DND-41 (cell line): ENCODE data around the gene ERG28.

Source experiments
- ATAC-seq: fragments of 200-7000 bp; cut with Tn5 transposase; 3 replicates; pipeline ENCODE4 v1.9.1; 2021; ENCODE audit warnings: low read depth; ENCODE audit not compliant: insufficient read depth
- DNase-seq: peaks from one replicate; pipeline ENCODE4 v3.0.0-alpha.2; 2020
- H2AFZ ChIP-seq: 2 replicates; pipeline ENCODE4 v1.6.0; 2012; ENCODE audit warnings: low read depth, low read length
- H3K27ac ChIP-seq: 2 replicates; pipeline ENCODE4 v1.5.1; 2012; ENCODE audit warnings: low read length, inconsistent platforms
- H3K27me3 ChIP-seq: fragments of 200-600 bp; sonication (generic); 2 replicates; pipeline ENCODE4 v1.6.0; 2012; ENCODE audit warnings: low read length, mild to moderate bottlenecking, inconsistent platforms; ENCODE audit not compliant: insufficient read depth, poor library complexity
- H3K36me3 ChIP-seq: 2 replicates; pipeline ENCODE4 v1.5.1; 2012; ENCODE audit warnings: low read length, inconsistent platforms; ENCODE audit not compliant: insufficient read depth
- H3K4me1 ChIP-seq: 2 replicates; pipeline ENCODE4 v1.5.1; 2012; ENCODE audit warnings: mild to moderate bottlenecking, low read length; ENCODE audit not compliant: insufficient read depth
- H3K4me2 ChIP-seq: 2 replicates; pipeline ENCODE4 v1.6.0; 2012; ENCODE audit warnings: mild to moderate bottlenecking, moderate library complexity, low read length, inconsistent platforms; ENCODE audit not compliant: insufficient read depth
- H3K4me3 ChIP-seq, 2 experiments: fragments of 200-600 bp in 1 of 2; shearing (Covaris generic) in 1 of 2; 2 replicates each; pipeline ENCODE4 v1.5.1; 2012 to 2016; ENCODE audit warnings: inconsistent platforms in 2 of 2, low read length in 2 of 2, mild to moderate bottlenecking in 2 of 2, low read depth in 1 of 2, moderate library complexity in 1 of 2
- H3K79me2 ChIP-seq: 2 replicates; pipeline ENCODE4 v1.6.0; 2012; ENCODE audit warnings: low read length, inconsistent platforms; ENCODE audit not compliant: insufficient read depth
- H3K9ac ChIP-seq: 2 replicates; pipeline ENCODE4 v1.6.0; 2012; ENCODE audit warnings: low read depth, mild to moderate bottlenecking, inconsistent platforms, low read length, moderate library complexity
- H3K9me3 ChIP-seq: 2 replicates; pipeline ENCODE4 v1.5.1; 2012; ENCODE audit warnings: low read length, moderate library complexity, mild to moderate bottlenecking, inconsistent platforms; ENCODE audit not compliant: insufficient read depth, severe bottlenecking
- H4K20me1 ChIP-seq: 2 replicates; pipeline ENCODE4 v1.6.0; 2012; ENCODE audit warnings: low read length; ENCODE audit not compliant: insufficient read depth
- CTCF ChIP-seq: IDR thresholded peaks from 2 replicates; pipeline ENCODE4 v1.5.1; 2012; ENCODE audit warnings: borderline replicate concordance, low read length, moderate library complexity, mild to moderate bottlenecking; ENCODE audit not compliant: poor library complexity, severe bottlenecking; ENCODE audit errors: extremely low read depth
- EZH2 ChIP-seq: IDR thresholded peaks from 3 replicates; pipeline ENCODE4 v1.6.1; 2012; ENCODE audit warnings: borderline replicate concordance, low read depth, mild to moderate bottlenecking, moderate library complexity, low read length, inconsistent platforms; ENCODE audit not compliant: severe bottlenecking

The ERG28 gene

DNA sequence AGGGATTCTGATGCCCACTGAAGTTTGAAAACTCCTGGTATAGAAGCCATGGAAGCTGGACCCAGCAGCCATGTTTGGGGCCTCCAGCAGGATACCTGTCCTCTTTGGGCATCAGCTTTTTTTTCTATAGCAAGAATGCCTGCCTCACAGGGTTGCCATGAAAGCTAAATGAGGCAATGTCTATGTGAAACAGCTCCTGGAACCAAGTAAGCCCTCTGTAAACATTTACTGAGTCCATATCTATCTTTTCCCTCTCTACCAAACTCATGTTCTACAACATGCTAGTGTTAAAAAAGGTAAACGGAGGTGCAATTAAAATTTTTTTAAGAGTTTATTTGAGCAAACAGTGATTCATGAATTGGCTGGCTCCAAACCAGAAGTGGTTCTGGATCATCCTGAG, 53.6 kb downstream of the ERG28 start:
- H3K27me3 ChIP-seq: peaks cover 29% of the 10 kb centered on the region
- H3K36me3 ChIP-seq: no peaks in the 10 kb centered on the region
- DNase-seq: no peak
- TF ChIP-seq EZH2 (no peak), CTCF (no peak)
- no peak overlapping the region for H2AFZ ChIP-seq
- H3K79me2 ChIP-seq: no peaks in the 10 kb centered on the region
- ATAC-seq: no peak
- no peak overlapping the region for H3K4me3 ChIP-seq
- no peaks in the 10 kb centered on the region for H4K20me1 ChIP-seq
- no peaks in the 10 kb centered on the region for H3K4me1 ChIP-seq
- no peak overlapping the region for H3K27ac ChIP-seq
- H3K9ac ChIP-seq: no peak overlapping the region
- H3K4me2 ChIP-seq: no peak overlapping the region
- H3K9me3 ChIP-seq: no peaks in the 10 kb centered on the region

GRCh38 chr14:75605916-75606315, 54.8 kb downstream of the ERG28 start:
- no peak overlapping the region for H3K9ac ChIP-seq
- H3K79me2 ChIP-seq: no peaks in the 10 kb centered on the region
- no peaks in the 10 kb centered on the region for H3K9me3 ChIP-seq
- DNase-seq (no peak), ATAC-seq (no peak)
- no peaks in the 10 kb centered on the region for H4K20me1 ChIP-seq
- H3K4me3 ChIP-seq: no peak overlapping the region
- H3K27ac ChIP-seq: no peak overlapping the region
- no peak overlapping the region for H3K4me2 ChIP-seq
- no peak overlapping the region for H2AFZ ChIP-seq
- H3K27me3 ChIP-seq: peaks cover 29% of the 10 kb centered on the region
- no peaks in the 10 kb centered on the region for H3K4me1 ChIP-seq
- TF ChIP-seq CTCF (no peak), EZH2 (no peak)
- no peaks in the 10 kb centered on the region for H3K36me3 ChIP-seq

DNA sequence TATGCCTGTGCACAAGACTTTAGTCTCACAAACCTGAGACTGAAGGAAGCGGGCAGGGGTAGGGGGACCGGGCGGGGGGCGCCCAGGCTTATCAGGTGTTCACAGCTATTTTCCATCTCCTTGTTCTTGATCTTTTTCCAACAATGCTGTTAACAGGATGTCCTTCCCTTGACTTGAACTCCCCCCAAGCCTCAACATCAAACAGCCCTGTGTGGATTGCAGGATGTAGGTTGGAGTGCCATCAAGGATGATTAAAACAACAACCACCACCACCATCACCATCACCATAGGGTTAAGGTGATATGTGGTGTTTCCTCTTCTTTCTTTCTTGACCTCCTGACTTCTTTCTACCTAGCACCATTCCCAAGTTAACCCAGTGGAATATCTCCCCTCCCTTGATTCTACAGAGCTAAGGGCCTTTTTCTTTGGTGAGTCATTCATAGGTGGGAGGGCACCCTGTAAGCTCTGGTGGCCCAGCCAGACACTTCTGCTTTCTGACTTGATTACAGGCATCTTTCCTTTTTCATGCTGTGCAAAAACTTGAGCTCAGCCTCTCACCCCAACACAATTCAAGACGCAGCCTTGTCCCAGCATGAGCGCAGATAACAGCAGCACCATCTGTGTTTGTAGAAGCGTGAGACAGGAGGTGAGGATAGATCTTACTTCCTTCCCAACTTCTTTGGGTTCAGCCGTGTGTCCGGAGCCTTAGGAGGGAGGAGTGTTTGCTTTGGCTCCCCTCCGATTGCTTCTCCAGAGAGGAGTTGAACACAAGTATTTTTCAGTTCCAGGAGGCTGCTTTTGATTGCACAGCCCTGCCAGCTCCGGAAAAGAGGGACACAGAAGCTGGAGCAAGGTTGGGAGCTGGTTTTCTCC, 55.5 kb downstream of the ERG28 start:
- no peaks in the 10 kb centered on the region for H3K36me3 ChIP-seq

More for the DNA sequence above, 55.5 kb downstream of the ERG28 start:
- Histone ChIP-seq H3K9ac (no peak overlapping the region), H3K9me3 (no peaks in the 10 kb centered on the region), H4K20me1 (no peaks in the 10 kb centered on the region), H3K4me3 (no peak overlapping the region), H3K27ac (no peak overlapping the region), H3K27me3 (peaks cover 24% of the 10 kb centered on the region), H3K79me2 (no peaks in the 10 kb centered on the region), H3K4me2 (no peak overlapping the region), H3K4me1 (no peaks in the 10 kb centered on the region), H2AFZ (no peak overlapping the region)
- no peak for TF ChIP-seq CTCF
- no peak for TF ChIP-seq EZH2
- no peak for ATAC-seq
- DNase-seq: no peak
